Trophoblast cell (in vitro differentiated cells and primary cell): ENCODE data around the gene IL1RAPL2.

Source experiments
- DNase-seq, 2 donors: peaks; one replicate each; pipeline ENCODE4 v3.0.0-alpha.2; 2016
- H2AFZ ChIP-seq: 2 replicates; pipeline ENCODE4 v1.6.1; 2013; ENCODE audit warnings: low read length, moderate library complexity, mild to moderate bottlenecking; ENCODE audit not compliant: insufficient read depth, poor library complexity
- H2AK5ac ChIP-seq: 2 replicates; pipeline ENCODE4 v1.6.1; 2013; ENCODE audit warnings: mild to moderate bottlenecking, low read length
- H2BK120ac ChIP-seq: 2 replicates; pipeline ENCODE4 v1.6.1; 2013; ENCODE audit warnings: low read length, mild to moderate bottlenecking, moderate library complexity; ENCODE audit not compliant: insufficient read depth, poor library complexity
- H2BK12ac ChIP-seq: 2 replicates; pipeline ENCODE4 v1.6.1; 2013; ENCODE audit warnings: mild to moderate bottlenecking, low read length, moderate library complexity
- H2BK5ac ChIP-seq: 2 replicates; pipeline ENCODE4 v1.6.1; 2013; ENCODE audit warnings: low read length, low read depth, moderate library complexity, mild to moderate bottlenecking; ENCODE audit not compliant: poor library complexity
- H3K14ac ChIP-seq: 2 replicates; pipeline ENCODE4 v1.6.1; 2013; ENCODE audit warnings: mild to moderate bottlenecking, low read length
- H3K18ac ChIP-seq: 2 replicates; pipeline ENCODE4 v1.6.1; 2013; ENCODE audit warnings: mild to moderate bottlenecking, low read length
- H3K23ac ChIP-seq: 2 replicates; pipeline ENCODE4 v1.6.1; 2013; ENCODE audit warnings: low read length
- H3K27ac ChIP-seq: 2 replicates; pipeline ENCODE4 v1.5.1; 2013; ENCODE audit warnings: low read depth, mild to moderate bottlenecking, inconsistent platforms, low read length, moderate library complexity
- H3K27me3 ChIP-seq: 2 replicates; pipeline ENCODE4 v1.6.1; 2013; ENCODE audit warnings: inconsistent platforms, mild to moderate bottlenecking, low read length, moderate library complexity; ENCODE audit not compliant: insufficient read depth
- H3K36me3 ChIP-seq, 2 experiments: 1 replicate in 1 of 2; 2 replicates in 1 of 2; pipeline ENCODE4 v1.6.1; 2013; ENCODE audit warnings: low read length in 2 of 2, mild to moderate bottlenecking in 2 of 2, moderate library complexity in 1 of 2; ENCODE audit not compliant: insufficient read depth in 2 of 2, control insufficient read depth in 1 of 2
- H3K4ac ChIP-seq: 2 replicates; pipeline ENCODE4 v1.6.1; 2013; ENCODE audit warnings: low read depth, mild to moderate bottlenecking, low read length, moderate library complexity
- H3K4me1 ChIP-seq, 2 experiments: 1 replicate in 1 of 2; 2 replicates in 1 of 2; pipeline ENCODE4 v1.6.1; 2013; ENCODE audit warnings: low read length in 2 of 2, mild to moderate bottlenecking in 2 of 2, moderate library complexity in 1 of 2; ENCODE audit not compliant: insufficient read depth in 2 of 2, control insufficient read depth in 1 of 2
- H3K4me2 ChIP-seq: 2 replicates; pipeline ENCODE4 v1.6.1; 2013; ENCODE audit warnings: inconsistent platforms, mild to moderate bottlenecking, low read length, moderate library complexity
- H3K4me3 ChIP-seq: 2 replicates; pipeline ENCODE4 v1.5.1; 2013; ENCODE audit warnings: mild to moderate bottlenecking, low read depth, low read length, inconsistent platforms
- H3K79me1 ChIP-seq: one replicate; pipeline ENCODE4 v1.6.1; 2013; ENCODE audit warnings: low read length
- H3K79me2 ChIP-seq: 2 replicates; pipeline ENCODE4 v1.6.1; 2013; ENCODE audit warnings: low read length, mild to moderate bottlenecking; ENCODE audit not compliant: control insufficient read depth, insufficient read depth, poor library complexity
- H3K9ac ChIP-seq: 2 replicates; pipeline ENCODE4 v1.6.1; 2013; ENCODE audit warnings: mild to moderate bottlenecking, low read length
- H3K9me3 ChIP-seq: 2 replicates; pipeline ENCODE4 v1.6.1; 2013; ENCODE audit warnings: low read depth, mild to moderate bottlenecking, control low read depth, inconsistent platforms, low read length; ENCODE audit not compliant: insufficient read depth
- H4K12ac ChIP-seq: 2 replicates; pipeline ENCODE4 v1.6.1; 2013; ENCODE audit warnings: low read depth, mild to moderate bottlenecking, low read length, moderate library complexity
- H4K8ac ChIP-seq: 2 replicates; pipeline ENCODE4 v1.6.1; 2013; ENCODE audit warnings: low read depth, mild to moderate bottlenecking, low read length, moderate library complexity
- H4K91ac ChIP-seq: one replicate; pipeline ENCODE4 v1.6.1; 2013; ENCODE audit warnings: low read depth, mild to moderate bottlenecking, low read length, moderate library complexity
- WGBS: extraction: QIAGEN DNeasy Blood & Tissue Kit; methylation state at CpG from one replicate; pipeline ENCODE4 v1.1.7; 2013; ENCODE audit warnings: missing lambda C conversion rate; ENCODE audit not compliant: insufficient read length, insufficient coverage; ENCODE audit errors: extremely low coverage; 5-methylcytosine and 5-hydroxymethylcytosine counted together

Gene IL1RAPL2

GRCh38 chrX:104988038-104988437 is 422.0 kb downstream of the IL1RAPL2 start:
- Histone ChIP-seq H2AFZ (no peak overlapping the region), H3K27ac (no peak overlapping the region), H4K91ac (no peak overlapping the region), H4K12ac (no peak overlapping the region), H2AK5ac (no peak overlapping the region), H3K4ac (no peak overlapping the region), H3K79me2 (no peaks in the 10 kb centered on the region), H4K8ac (no peak overlapping the region), H3K36me3 (no peaks in the 10 kb centered on the region), H3K14ac (no peak overlapping the region), H3K18ac (no peak overlapping the region), H3K9ac (no peak overlapping the region), H2BK120ac (no peak overlapping the region), H3K23ac (no peak overlapping the region), H3K9me3 (no peaks in the 10 kb centered on the region), H2BK12ac (no peak overlapping the region), H3K79me1 (no peaks in the 10 kb centered on the region), H2BK5ac (no peak overlapping the region), H3K27me3 (no peaks in the 10 kb centered on the region), H3K4me2 (no peak overlapping the region), H3K4me3 (no peak overlapping the region), H3K4me1 (no peaks in the 10 kb centered on the region)
- no peak for DNase-seq

- no peak overlapping the region for H3K9ac ChIP-seq
- H2BK120ac ChIP-seq = no peak overlapping the region
- H3K23ac ChIP-seq = no peak overlapping the region
- no peak overlapping the region for H3K18ac ChIP-seq
- H2BK12ac ChIP-seq = no peak overlapping the region
- no peaks in the 10 kb centered on the region for H3K36me3 ChIP-seq
- H2BK5ac ChIP-seq = no peak overlapping the region
- H2AK5ac ChIP-seq = no peak overlapping the region
- no peak overlapping the region for H4K12ac ChIP-seq
- H3K4me1 ChIP-seq = no peaks in the 10 kb centered on the region
- H3K4me2 ChIP-seq = no peak overlapping the region
- H3K27ac ChIP-seq = no peak overlapping the region
- no peak overlapping the region for H3K4me3 ChIP-seq
- no peak for DNase-seq
- no peak overlapping the region for H4K8ac ChIP-seq
- no peak overlapping the region for H3K14ac ChIP-seq
- H3K27me3 ChIP-seq = no peaks in the 10 kb centered on the region
- H4K91ac ChIP-seq = no peak overlapping the region
- no peak overlapping the region for H3K4ac ChIP-seq
- no peaks in the 10 kb centered on the region for H3K9me3 ChIP-seq
- no peak overlapping the region for H2AFZ ChIP-seq
- H3K79me1 ChIP-seq = no peaks in the 10 kb centered on the region
- no peaks in the 10 kb centered on the region for H3K79me2 ChIP-seq
These were observed 429.5 kb downstream of the IL1RAPL2 start for GRCh38 chrX:104995546-104995945.

DNA sequence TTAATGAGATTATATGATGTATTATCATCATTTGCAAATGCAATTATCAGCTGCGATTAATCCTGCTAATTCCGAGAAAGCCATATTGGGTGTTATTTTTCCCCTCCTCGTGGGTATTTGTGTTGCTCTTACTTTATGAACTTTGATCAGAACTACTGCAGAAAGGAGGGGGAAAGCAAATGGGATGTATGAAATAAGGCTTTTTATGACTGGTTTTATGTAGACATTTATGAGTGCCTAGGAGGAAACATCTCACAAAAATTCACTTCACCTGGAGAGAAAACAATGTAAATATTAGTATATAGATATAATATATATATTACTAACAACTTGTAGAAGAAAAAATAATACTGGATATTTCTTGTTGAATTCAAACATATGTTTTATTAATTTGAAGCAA is 440.1 kb downstream of the IL1RAPL2 start:
- Histone ChIP-seq H2AK5ac (no peak overlapping the region), H3K9ac (no peak overlapping the region), H4K91ac (no peak overlapping the region), H3K36me3 (no peaks in the 10 kb centered on the region), H3K79me1 (no peaks in the 10 kb centered on the region), H3K23ac (no peak overlapping the region), H3K4ac (no peak overlapping the region), H3K18ac (no peak overlapping the region), H3K79me2 (no peaks in the 10 kb centered on the region), H3K9me3 (no peaks in the 10 kb centered on the region), H4K8ac (no peak overlapping the region), H3K27me3 (no peaks in the 10 kb centered on the region), H2AFZ (no peak overlapping the region), H3K4me1 (no peaks in the 10 kb centered on the region), H3K27ac (no peak overlapping the region), H3K4me2 (no peak overlapping the region), H2BK120ac (no peak overlapping the region), H2BK5ac (no peak overlapping the region), H4K12ac (no peak overlapping the region), H3K14ac (no peak overlapping the region), H2BK12ac (no peak overlapping the region), H3K4me3 (no peak overlapping the region)
- DNase-seq = no peak
- WGBS = no CpG with 5 or more reads among the region's 3 CpGs

- H3K4ac ChIP-seq = no peak overlapping the region
- no peak overlapping the region for H3K9ac ChIP-seq
- H2BK5ac ChIP-seq = no peak overlapping the region
- H2BK120ac ChIP-seq = no peak overlapping the region
- no peaks in the 10 kb centered on the region for H3K4me1 ChIP-seq
- no peak overlapping the region for H2AK5ac ChIP-seq
- H3K79me2 ChIP-seq = no peaks in the 10 kb centered on the region
- no peak overlapping the region for H4K12ac ChIP-seq
- H3K9me3 ChIP-seq = no peaks in the 10 kb centered on the region
- no peak overlapping the region for H4K8ac ChIP-seq
- no peak overlapping the region for H3K4me3 ChIP-seq
- H3K79me1 ChIP-seq = no peaks in the 10 kb centered on the region
- no peak overlapping the region for H3K23ac ChIP-seq
- no peak overlapping the region for H2AFZ ChIP-seq
- H3K18ac ChIP-seq = no peak overlapping the region
- no peak overlapping the region for H4K91ac ChIP-seq
- DNase-seq = no peak
- H2BK12ac ChIP-seq = no peak overlapping the region
- no peak overlapping the region for H3K27ac ChIP-seq
- H3K4me2 ChIP-seq = no peak overlapping the region
- no peaks in the 10 kb centered on the region for H3K27me3 ChIP-seq
- H3K36me3 ChIP-seq = no peaks in the 10 kb centered on the region
- H3K14ac ChIP-seq = no peak overlapping the region
These were observed 441.0 kb downstream of the IL1RAPL2 start for GRCh38 chrX:105006996-105007395.

- H2BK5ac ChIP-seq = no peak overlapping the region
- no peak overlapping the region for H4K8ac ChIP-seq
- no peaks in the 10 kb centered on the region for H3K9me3 ChIP-seq
- H3K4me1 ChIP-seq = no peaks in the 10 kb centered on the region
- H4K12ac ChIP-seq = no peak overlapping the region
- H3K4me2 ChIP-seq = no peak overlapping the region
- H2AK5ac ChIP-seq = no peak overlapping the region
- no peak overlapping the region for H2BK120ac ChIP-seq
- no peak overlapping the region for H3K18ac ChIP-seq
- no peak overlapping the region for H3K14ac ChIP-seq
- no peak overlapping the region for H4K91ac ChIP-seq
- H2AFZ ChIP-seq = no peak overlapping the region
- H3K27ac ChIP-seq = no peak overlapping the region
- no peaks in the 10 kb centered on the region for H3K27me3 ChIP-seq
- no peak overlapping the region for H2BK12ac ChIP-seq
- H3K36me3 ChIP-seq = no peaks in the 10 kb centered on the region
- no peak for DNase-seq
- H3K4me3 ChIP-seq = no peak overlapping the region
- no peaks in the 10 kb centered on the region for H3K79me1 ChIP-seq
- H3K4ac ChIP-seq = no peak overlapping the region
- WGBS = no CpG with 5 or more reads among the region's 2 CpGs
- no peak overlapping the region for H3K23ac ChIP-seq
- no peak overlapping the region for H3K9ac ChIP-seq
- H3K79me2 ChIP-seq = no peaks in the 10 kb centered on the region
These were observed 447.7 kb downstream of the IL1RAPL2 start for GRCh38 chrX:105013719-105014118.
